CD4-positive, alpha-beta T cell treated with Interleukin-4 for 1 hour (primary cell): ENCODE data around the gene SS18L1.
"Not testable (repeated sequence)": the region's sequence is repeated elsewhere in the genome, so short reads cannot be mapped to it uniquely, and the experiment has no call there.

Experiments
- DNase-seq, 2 donors: peaks; one replicate each; pipeline ENCODE4 v3.0.0-alpha.2; 2020 to 2022

Gene SS18L1

GRCh38 chr20:62138912-62139311, 4.7 kb upstream of the SS18L1 start:
- no peak for DNase-seq

- DNase-seq, result no peak
Observed at GRCh38 chr20:62139636-62140035, 3.9 kb upstream of the SS18L1 start.

- no peak for DNase-seq
Observed at GRCh38 chr20:62141043-62141396, 2.5 kb upstream of the SS18L1 start.

- DNase-seq, result peak in 1 of 2 donors; percentile 26
Observed at GRCh38 chr20:62141397-62142251, 1.9 kb upstream of the SS18L1 start.

GRCh38 chr20:62142252-62143080, 1.1 kb upstream of the SS18L1 start:
- no peak for DNase-seq

- DNase-seq, result peak; percentile 34 to 50
Observed at GRCh38 chr20:62143957-62144825, 622 bp downstream of the SS18L1 start.

GRCh38 chr20:62145688-62146018, 2.1 kb downstream of the SS18L1 start:
- no peak for DNase-seq

GRCh38 chr20:62146019-62146755, 2.6 kb downstream of the SS18L1 start:
- no peak for DNase-seq

- DNase-seq, result no peak
Observed at GRCh38 chr20:62147125-62147524, 3.6 kb downstream of the SS18L1 start.

- DNase-seq, result no peak
Observed at GRCh38 chr20:62147528-62147927, 4.0 kb downstream of the SS18L1 start.

GRCh38 chr20:62148383-62148782, 4.8 kb downstream of the SS18L1 start:
- not testable (repeated sequence) for DNase-seq

- no peak for DNase-seq
Observed at GRCh38 chr20:62148908-62149314, 5.3 kb downstream of the SS18L1 start.

- no peak for DNase-seq
Observed at GRCh38 chr20:62149532-62150309, 6.2 kb downstream of the SS18L1 start.

- no peak for DNase-seq
Observed at GRCh38 chr20:62150310-62150575, 6.7 kb downstream of the SS18L1 start.

- DNase-seq, result no peak
Observed at GRCh38 chr20:62151225-62151624, 7.7 kb downstream of the SS18L1 start.

GRCh38 chr20:62151835-62152364, 8.3 kb downstream of the SS18L1 start:
- DNase-seq, result no peak

GRCh38 chr20:62155428-62156253, 12.1 kb downstream of the SS18L1 start:
- DNase-seq, result no peak

GRCh38 chr20:62156254-62156556, 12.6 kb downstream of the SS18L1 start:
- no peak for DNase-seq

GRCh38 chr20:62156592-62157386, 13.2 kb downstream of the SS18L1 start:
- DNase-seq, result peak; percentile 75 to 79
